ENCODE results near the gene GRIP1.

Gene GRIP1

DNA sequence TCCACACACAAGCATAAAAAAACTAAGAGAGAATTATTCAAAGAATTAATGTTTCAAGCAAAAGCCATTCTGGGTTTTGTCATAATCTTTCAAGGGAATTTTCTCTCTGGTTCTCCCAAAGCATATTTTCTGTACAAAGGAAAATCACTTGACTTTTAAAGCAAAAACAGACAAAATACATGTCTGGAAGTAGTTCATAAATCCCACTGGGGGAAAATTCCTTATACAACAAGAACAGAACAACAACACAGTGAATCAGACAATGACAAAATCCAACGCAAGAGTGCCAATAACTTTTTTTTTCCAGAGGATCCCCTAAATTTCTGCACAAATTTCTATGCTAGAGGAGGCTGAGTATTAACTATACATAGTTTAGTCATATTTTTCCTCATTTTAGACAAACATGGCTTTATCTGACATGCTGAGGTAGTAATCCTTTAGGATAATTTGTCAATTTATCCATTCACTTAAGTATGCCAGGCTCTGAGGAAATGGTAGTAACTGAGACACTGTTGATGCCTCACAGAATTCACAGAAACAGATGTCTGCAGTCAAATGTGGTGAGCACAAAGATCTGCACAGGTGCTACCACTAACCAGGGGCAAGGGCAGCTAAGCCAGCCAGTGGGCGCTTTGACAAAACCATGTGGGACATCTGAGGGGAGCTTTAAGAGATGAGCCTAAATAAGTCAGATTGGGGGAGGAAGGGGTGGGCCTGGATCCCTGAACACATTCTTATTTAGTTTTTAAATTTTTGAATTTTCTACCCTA, 38.0 kb downstream of the GRIP1 start:
- Histone ChIP-seq H3K36me3 (ENCODE audit: control insufficient read depth, insufficient read depth, low read length) (no peaks in the 10 kb centered on the region), H3K4me3 (ENCODE audit: low read depth, low read length) (no peak overlapping the region), H3K9me3 (ENCODE audit: control insufficient read depth, insufficient read depth, low read depth, low read length) (no peaks in the 10 kb centered on the region), H3K27me3 (ENCODE audit: control insufficient read depth, insufficient read depth, low read length) (no peaks in the 10 kb centered on the region), H3K27ac (ENCODE audit: low read depth, low read length) (no peak overlapping the region), H3K9ac (ENCODE audit: low read length) (no peak overlapping the region), H3K4me1 (ENCODE audit: control insufficient read depth, insufficient read depth, low read length) (no peaks in the 10 kb centered on the region)

DNA sequence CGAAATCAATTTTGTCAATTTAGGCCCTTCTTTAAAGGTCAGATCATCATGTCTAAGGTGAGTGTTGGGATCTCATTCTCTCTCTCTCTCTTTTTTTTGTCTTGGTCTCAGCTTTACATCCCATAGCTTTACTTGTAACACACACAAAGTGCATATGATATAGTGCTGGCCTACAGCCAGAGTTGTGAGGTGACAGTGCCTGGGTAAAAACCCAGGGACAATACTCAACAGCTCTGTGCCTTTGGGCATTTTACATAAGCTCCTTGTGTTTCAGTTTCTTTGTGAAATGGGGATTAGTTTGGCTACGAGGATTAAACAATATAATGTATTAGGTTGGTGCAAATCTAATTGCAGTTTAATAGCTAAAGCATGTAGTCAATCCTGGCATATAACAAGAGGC, 40.2 kb downstream of the GRIP1 start:
- Histone ChIP-seq H3K9ac (ENCODE audit: low read length) (no peak overlapping the region), H3K4me1 (ENCODE audit: control insufficient read depth, insufficient read depth, low read length) (no peaks in the 10 kb centered on the region), H3K4me3 (ENCODE audit: low read depth, low read length) (no peak overlapping the region), H3K9me3 (ENCODE audit: control insufficient read depth, insufficient read depth, low read depth, low read length) (no peaks in the 10 kb centered on the region), H3K27ac (ENCODE audit: low read depth, low read length) (no peak overlapping the region), H3K36me3 (ENCODE audit: control insufficient read depth, insufficient read depth, low read length) (no peaks in the 10 kb centered on the region), H3K27me3 (ENCODE audit: control insufficient read depth, insufficient read depth, low read length) (no peaks in the 10 kb centered on the region)

GRCh38 chr12:66637699-66638301, 41.1 kb downstream of the GRIP1 start:
- H3K27me3 ChIP-seq (ENCODE audit: control insufficient read depth, insufficient read depth, low read length) = no peaks in the 10 kb centered on the region
- H3K9me3 ChIP-seq (ENCODE audit: control insufficient read depth, insufficient read depth, low read depth, low read length) = no peaks in the 10 kb centered on the region
- no peaks in the 10 kb centered on the region for H3K36me3 ChIP-seq (ENCODE audit: control insufficient read depth, insufficient read depth, low read length)
- H3K9ac ChIP-seq (ENCODE audit: low read length) = no peak overlapping the region
- no peaks in the 10 kb centered on the region for H3K4me1 ChIP-seq (ENCODE audit: control insufficient read depth, insufficient read depth, low read length)
- H3K4me3 ChIP-seq (ENCODE audit: low read depth, low read length) = no peak overlapping the region
- no peak overlapping the region for H3K27ac ChIP-seq (ENCODE audit: low read depth, low read length)

- Histone ChIP-seq H3K9me3 (ENCODE audit: control insufficient read depth, insufficient read depth, low read depth, low read length) (no peaks in the 10 kb centered on the region), H3K27ac (ENCODE audit: low read depth, low read length) (no peak overlapping the region), H3K27me3 (ENCODE audit: control insufficient read depth, insufficient read depth, low read length) (no peaks in the 10 kb centered on the region), H3K4me3 (ENCODE audit: low read depth, low read length) (no peak overlapping the region), H3K36me3 (ENCODE audit: control insufficient read depth, insufficient read depth, low read length) (no peaks in the 10 kb centered on the region), H3K4me1 (ENCODE audit: control insufficient read depth, insufficient read depth, low read length) (no peaks in the 10 kb centered on the region), H3K9ac (ENCODE audit: low read length) (no peak overlapping the region)
These were observed 42.1 kb downstream of the GRIP1 start for GRCh38 chr12:66636771-66637170.

DNA sequence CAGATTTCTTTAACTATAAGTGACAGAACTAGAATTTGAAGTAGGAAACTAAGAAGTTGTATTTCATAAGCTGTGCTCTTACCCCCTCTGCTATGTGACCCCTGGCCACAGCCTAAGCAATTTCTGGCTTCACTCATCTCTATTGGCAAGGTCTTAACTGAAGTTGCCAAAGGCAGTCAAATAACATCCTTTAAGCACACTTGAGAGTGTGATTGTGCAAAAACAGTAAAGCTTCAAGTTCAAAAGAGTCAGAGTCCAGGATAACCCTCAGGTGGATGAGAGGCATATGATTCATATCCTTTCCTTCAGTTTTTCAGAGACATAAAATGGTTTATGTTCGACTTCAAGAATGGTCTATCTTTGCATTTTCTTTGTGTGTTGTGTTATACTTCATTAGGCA, 45.2 kb downstream of the GRIP1 start:
- Histone ChIP-seq H3K36me3 (ENCODE audit: control insufficient read depth, insufficient read depth, low read length) (no peaks in the 10 kb centered on the region), H3K4me3 (ENCODE audit: low read depth, low read length) (no peak overlapping the region), H3K27me3 (ENCODE audit: control insufficient read depth, insufficient read depth, low read length) (no peaks in the 10 kb centered on the region), H3K27ac (ENCODE audit: low read depth, low read length) (no peak overlapping the region), H3K9me3 (ENCODE audit: control insufficient read depth, insufficient read depth, low read depth, low read length) (no peaks in the 10 kb centered on the region), H3K9ac (ENCODE audit: low read length) (no peak overlapping the region), H3K4me1 (ENCODE audit: control insufficient read depth, insufficient read depth, low read length) (no peaks in the 10 kb centered on the region)

DNA sequence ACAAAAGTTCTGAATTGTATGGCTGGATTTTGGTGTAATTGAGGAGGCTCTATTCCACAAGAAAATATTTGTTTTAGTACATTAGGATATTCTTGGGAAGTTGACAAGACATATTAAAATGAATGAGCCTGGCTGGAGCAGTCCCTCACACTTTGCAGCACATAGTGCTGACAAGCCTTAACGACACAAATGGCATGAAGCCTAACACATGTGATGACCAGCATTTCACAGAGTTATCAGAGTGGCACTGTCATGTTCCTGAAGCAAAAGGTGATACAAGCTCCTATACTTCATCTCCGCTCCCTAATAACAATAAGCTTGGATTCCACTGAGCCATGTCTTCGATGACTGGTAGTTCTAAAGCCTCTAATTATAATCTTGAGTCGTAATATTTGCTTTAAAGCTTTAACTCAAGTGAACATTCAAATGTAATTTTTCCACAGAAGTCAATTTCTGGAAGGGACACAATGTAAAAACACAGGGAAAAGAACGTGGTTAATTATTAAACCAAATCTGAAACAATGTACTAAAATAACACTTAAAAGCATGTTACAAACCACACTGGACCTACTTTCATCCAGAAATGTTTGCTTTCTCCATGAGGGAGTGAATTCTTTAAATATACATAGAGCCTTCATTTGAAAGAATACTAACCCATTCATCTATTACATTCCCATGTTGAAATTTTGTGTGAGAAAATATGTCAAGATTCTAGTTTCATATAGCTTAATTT, 49.6 kb downstream of the GRIP1 start:
- no peaks in the 10 kb centered on the region for H3K36me3 ChIP-seq (ENCODE audit: control insufficient read depth, insufficient read depth, low read length)
- H3K27me3 ChIP-seq (ENCODE audit: control insufficient read depth, insufficient read depth, low read length) = no peaks in the 10 kb centered on the region
- no peak overlapping the region for H3K9ac ChIP-seq (ENCODE audit: low read length)
- peaks cover 10% of the 10 kb centered on the region for H3K4me1 ChIP-seq (ENCODE audit: control insufficient read depth, insufficient read depth, low read length)
- H3K9me3 ChIP-seq (ENCODE audit: control insufficient read depth, insufficient read depth, low read depth, low read length) = no peaks in the 10 kb centered on the region
- H3K4me3 ChIP-seq (ENCODE audit: low read depth, low read length) = no peak overlapping the region
- no peak overlapping the region for H3K27ac ChIP-seq (ENCODE audit: low read depth, low read length)

GRCh38 chr12:66627988-66628317, 50.9 kb downstream of the GRIP1 start:
- H3K4me1 ChIP-seq (ENCODE audit: control insufficient read depth, insufficient read depth, low read length) = peaks cover 10% of the 10 kb centered on the region
- no peak overlapping the region for H3K9ac ChIP-seq (ENCODE audit: low read length)
- no peaks in the 10 kb centered on the region for H3K27me3 ChIP-seq (ENCODE audit: control insufficient read depth, insufficient read depth, low read length)
- no peaks in the 10 kb centered on the region for H3K36me3 ChIP-seq (ENCODE audit: control insufficient read depth, insufficient read depth, low read length)
- no peak overlapping the region for H3K27ac ChIP-seq (ENCODE audit: low read depth, low read length)
- no peak overlapping the region for H3K4me3 ChIP-seq (ENCODE audit: low read depth, low read length)
- no peaks in the 10 kb centered on the region for H3K9me3 ChIP-seq (ENCODE audit: control insufficient read depth, insufficient read depth, low read depth, low read length)

DNA sequence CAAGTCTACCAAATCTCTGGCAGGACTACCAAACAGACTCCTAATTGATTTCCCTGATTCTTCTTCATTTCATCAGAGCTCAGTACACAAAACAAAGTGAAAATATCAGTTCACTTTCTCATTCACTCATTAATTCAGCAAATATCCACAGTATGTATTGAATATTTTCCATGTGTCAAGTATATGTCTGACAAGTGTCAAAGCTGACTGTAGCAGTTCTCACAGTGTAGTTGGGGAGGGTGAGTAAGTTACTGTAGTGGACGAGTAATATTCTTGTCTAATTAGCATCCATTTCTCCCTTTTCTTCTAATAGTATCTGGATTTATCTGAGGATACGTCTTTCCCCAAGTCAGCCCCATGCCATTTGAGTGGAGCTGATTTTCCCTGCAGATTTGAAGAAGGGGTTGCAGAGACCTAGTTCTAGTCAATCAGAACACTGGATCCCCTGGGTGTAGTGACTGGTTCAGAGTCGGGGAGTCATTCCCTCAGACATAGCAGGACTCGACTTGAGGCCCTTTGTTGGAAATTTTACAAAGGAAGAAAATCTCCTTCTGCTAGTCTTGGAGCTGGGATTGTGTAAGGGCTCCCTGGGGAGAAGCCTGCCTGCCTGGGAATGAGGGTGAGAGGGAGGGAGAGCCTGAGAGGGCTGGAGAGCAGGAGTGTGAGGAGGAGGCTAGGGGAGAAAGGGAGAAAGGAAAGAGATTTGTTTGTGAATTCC, 51.4 kb downstream of the GRIP1 start:
- H3K4me1 ChIP-seq (ENCODE audit: control insufficient read depth, insufficient read depth, low read length) = peaks cover 10% of the 10 kb centered on the region
- H3K9me3 ChIP-seq (ENCODE audit: control insufficient read depth, insufficient read depth, low read depth, low read length) = no peaks in the 10 kb centered on the region
- no peak overlapping the region for H3K4me3 ChIP-seq (ENCODE audit: low read depth, low read length)
- no peaks in the 10 kb centered on the region for H3K36me3 ChIP-seq (ENCODE audit: control insufficient read depth, insufficient read depth, low read length)
- no peaks in the 10 kb centered on the region for H3K27me3 ChIP-seq (ENCODE audit: control insufficient read depth, insufficient read depth, low read length)
- no peak overlapping the region for H3K27ac ChIP-seq (ENCODE audit: low read depth, low read length)
- no peak overlapping the region for H3K9ac ChIP-seq (ENCODE audit: low read length)

- peaks cover 15% of the 10 kb centered on the region for H3K4me1 ChIP-seq (ENCODE audit: control insufficient read depth, insufficient read depth, low read length)
- no peaks in the 10 kb centered on the region for H3K9me3 ChIP-seq (ENCODE audit: control insufficient read depth, insufficient read depth, low read depth, low read length)
- H3K9ac ChIP-seq (ENCODE audit: low read length) = no peak overlapping the region
- no peaks in the 10 kb centered on the region for H3K27me3 ChIP-seq (ENCODE audit: control insufficient read depth, insufficient read depth, low read length)
- no peak overlapping the region for H3K4me3 ChIP-seq (ENCODE audit: low read depth, low read length)
- no peak overlapping the region for H3K27ac ChIP-seq (ENCODE audit: low read depth, low read length)
- no peaks in the 10 kb centered on the region for H3K36me3 ChIP-seq (ENCODE audit: control insufficient read depth, insufficient read depth, low read length)
These were observed 54.1 kb downstream of the GRIP1 start for GRCh38 chr12:66624806-66625205.

GRCh38 chr12:66623455-66623854, 55.4 kb downstream of the GRIP1 start:
- Histone ChIP-seq H3K4me1 (ENCODE audit: control insufficient read depth, insufficient read depth, low read length) (peaks cover 15% of the 10 kb centered on the region), H3K27me3 (ENCODE audit: control insufficient read depth, insufficient read depth, low read length) (no peaks in the 10 kb centered on the region), H3K27ac (ENCODE audit: low read depth, low read length) (no peak overlapping the region), H3K9me3 (ENCODE audit: control insufficient read depth, insufficient read depth, low read depth, low read length) (no peaks in the 10 kb centered on the region), H3K9ac (ENCODE audit: low read length) (no peak overlapping the region), H3K4me3 (ENCODE audit: low read depth, low read length) (no peak overlapping the region), H3K36me3 (ENCODE audit: control insufficient read depth, insufficient read depth, low read length) (no peaks in the 10 kb centered on the region)

DNA sequence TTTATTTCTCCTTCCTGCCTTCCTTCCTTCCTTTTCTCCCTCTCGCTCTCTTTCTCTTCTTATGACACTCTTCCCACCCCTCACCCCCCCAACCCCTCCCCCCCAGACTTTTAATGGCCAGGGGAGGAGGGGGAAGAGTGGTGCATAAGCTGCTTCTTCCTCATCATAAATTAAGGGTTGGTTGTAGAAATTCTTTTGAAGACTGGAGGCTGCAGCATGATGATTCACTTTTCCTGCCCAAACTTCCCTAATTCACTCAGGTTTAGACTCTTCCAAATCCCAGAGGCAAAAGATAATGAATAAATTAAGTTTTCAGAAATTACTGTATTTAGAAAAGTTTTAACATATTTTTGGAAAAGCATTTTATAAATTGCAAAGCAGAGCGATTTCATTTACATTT, 58.2 kb downstream of the GRIP1 start:
- H3K27ac ChIP-seq (ENCODE audit: low read depth, low read length) = no peak overlapping the region
- no peaks in the 10 kb centered on the region for H3K27me3 ChIP-seq (ENCODE audit: control insufficient read depth, insufficient read depth, low read length)
- H3K9ac ChIP-seq (ENCODE audit: low read length) = no peak overlapping the region
- no peak overlapping the region for H3K4me3 ChIP-seq (ENCODE audit: low read depth, low read length)
- H3K36me3 ChIP-seq (ENCODE audit: control insufficient read depth, insufficient read depth, low read length) = no peaks in the 10 kb centered on the region
- H3K4me1 ChIP-seq (ENCODE audit: control insufficient read depth, insufficient read depth, low read length) = peaks cover 18% of the 10 kb centered on the region
- H3K9me3 ChIP-seq (ENCODE audit: control insufficient read depth, insufficient read depth, low read depth, low read length) = no peaks in the 10 kb centered on the region

Data from HUES6 (cell line).